ENCODE results near the gene GYPA.
"Not testable (repeated sequence)": the region's sequence is repeated elsewhere in the genome, so short reads cannot be mapped to it uniquely, and the experiment has no call there.

Gene GYPA

DNA sequence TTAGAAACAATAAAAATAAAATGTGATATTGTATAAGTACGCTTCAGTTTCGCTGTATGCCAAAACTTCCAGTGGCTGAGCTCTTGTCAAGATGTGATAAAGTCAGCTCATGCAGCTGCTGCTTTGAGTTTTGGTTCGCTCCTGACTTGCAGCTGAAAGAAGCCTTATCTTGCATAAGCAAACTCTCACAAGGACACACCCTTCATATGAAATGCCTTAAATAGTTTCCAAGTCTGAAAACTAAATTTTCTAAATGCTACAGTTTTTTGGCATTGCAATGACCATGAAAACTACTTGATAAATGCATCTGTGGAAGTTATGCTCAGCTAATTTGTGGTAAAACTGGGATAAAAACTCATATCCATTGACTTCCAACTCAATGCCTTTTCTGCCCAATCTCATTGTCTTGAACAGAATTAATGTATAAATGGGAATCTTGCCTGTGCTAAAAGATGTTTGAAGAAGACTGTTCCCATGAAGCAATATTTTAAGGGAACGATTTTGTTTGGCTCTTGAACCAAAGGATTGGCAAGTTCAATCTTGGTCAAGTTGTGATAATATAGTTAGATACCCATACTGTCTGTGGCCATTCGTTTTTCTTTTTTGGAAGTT lies 11.7 kb downstream of the GYPA start:
- DNase-seq, result not testable (repeated sequence)

DNA sequence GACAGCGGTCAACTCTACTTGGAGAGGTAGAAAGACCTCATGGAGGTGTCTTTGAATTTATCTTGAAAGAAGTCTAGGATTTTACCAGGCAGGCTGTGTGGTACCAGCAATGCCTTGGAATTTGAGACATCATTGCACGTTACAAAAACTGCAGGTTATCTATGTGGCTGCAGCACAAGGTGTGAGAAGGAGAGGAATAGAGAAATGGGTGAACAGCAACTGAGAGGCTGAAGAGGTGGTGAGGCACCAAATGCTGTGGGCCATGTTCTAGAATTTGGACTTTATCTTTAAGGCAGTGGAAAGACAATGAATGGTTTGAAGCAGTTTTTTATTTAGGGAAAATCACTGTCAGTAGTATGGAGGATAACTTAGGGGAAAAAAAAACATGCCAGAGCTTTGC lies 15.4 kb downstream of the GYPA start:
- not testable (repeated sequence) for DNase-seq

DNA sequence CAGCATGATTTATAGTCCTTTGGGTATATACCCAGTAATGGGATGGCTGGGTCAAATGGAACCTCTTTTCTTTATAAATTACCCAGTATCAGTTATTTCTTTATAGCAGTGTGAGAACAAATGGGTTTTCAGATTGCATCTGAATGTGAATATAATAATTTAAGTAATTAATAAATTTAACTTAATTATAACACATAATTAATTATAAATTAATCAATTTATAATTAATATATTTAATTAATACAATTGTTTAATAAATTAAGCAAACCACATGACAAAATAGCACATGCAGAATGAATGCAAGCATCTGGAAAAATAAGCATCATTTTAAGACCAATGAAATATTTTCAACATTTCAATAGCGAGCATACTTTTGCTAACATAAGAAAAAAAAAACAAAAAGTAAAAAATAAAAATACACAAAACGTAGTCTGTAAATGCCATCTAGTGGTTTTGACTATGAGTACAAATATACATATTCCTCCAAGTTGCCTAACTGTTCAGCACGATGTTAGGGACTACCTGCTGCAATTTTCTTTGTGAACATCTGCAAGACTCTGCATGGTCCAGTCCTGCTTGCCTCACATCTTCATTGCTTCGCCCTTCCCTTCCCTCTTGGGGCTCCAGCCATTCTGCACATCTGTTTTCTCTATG lies 16.4 kb downstream of the GYPA start:
- DNase-seq, result not testable (repeated sequence)

DNA sequence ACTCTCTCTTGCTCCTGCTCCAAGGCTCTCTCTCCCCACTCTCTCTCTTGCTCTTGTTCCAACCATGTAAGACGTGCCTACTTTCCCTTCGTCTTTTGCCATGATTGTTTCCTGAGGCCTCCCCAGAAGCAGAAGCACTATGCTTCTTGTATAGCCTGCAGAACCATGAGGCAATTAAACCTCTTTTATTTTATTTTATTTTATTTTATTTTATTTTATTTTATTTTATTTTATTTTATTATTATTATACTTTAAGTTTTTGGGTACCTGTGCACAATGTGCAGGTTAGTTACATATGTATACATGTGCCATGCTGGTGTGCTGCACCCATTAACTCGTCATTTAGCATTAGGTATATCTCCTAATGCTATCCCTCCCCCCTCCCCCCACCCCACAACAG lies 17.2 kb downstream of the GYPA start:
- not testable (repeated sequence) for DNase-seq

DNA sequence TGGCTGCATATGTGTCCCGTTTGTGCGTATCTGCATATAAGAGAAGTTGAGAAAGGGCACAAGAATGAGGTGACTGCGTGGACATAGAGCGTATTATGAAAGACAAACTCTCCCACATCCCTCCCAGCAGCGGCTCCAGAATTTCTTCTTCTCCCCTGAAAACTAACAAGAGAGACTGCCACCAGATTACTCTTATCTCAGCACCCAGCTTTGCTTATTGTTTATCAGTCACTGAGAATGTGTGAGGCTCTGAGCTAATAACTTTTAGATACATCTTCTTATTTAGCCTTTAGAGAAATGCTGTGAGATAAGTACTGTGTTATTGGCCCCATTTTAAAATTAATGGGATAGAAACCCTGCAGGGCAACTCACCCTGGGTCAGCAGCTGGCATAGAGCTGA lies 20.8 kb downstream of the GYPA start:
- DNase-seq, result not testable (repeated sequence)

DNA sequence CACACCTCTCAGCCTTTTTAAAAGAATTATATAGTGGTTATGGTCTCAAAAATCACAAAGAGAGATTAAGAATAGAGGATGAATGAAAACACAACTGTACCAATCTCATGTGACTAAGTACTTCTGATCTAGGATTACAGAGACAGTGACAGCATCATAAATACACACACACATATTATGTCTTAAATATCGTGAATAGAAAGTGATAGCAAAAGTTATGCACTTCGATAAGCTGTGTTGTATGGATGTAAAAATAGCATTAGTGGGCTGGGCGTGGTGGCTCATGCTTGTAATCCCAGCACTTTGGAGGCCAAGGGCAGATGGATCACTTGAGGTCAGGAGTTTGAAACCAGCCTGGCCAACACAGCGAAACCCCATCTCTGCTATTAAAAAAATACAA lies 25.0 kb downstream of the GYPA start:
- no peak for DNase-seq

DNA sequence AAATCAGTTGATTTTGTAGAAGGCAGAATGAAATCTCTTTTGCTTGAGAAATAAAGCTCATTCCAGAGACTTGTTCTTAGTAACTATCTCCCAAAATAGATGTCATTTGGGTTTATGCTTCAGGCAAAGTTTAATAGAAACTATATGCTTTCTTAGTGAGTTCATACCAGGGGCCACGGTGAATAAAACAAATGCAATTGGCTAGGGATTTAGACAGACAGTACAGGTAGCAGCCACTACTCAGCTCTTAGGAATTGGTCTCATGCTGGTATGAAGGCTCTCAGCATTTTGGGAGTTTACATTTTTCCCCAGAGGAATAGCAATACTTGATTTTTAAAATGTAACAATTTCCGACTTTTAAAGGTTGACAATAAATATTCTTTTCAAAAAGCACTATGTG lies 27.0 kb downstream of the GYPA start:
- DNase-seq, result no peak

DNA sequence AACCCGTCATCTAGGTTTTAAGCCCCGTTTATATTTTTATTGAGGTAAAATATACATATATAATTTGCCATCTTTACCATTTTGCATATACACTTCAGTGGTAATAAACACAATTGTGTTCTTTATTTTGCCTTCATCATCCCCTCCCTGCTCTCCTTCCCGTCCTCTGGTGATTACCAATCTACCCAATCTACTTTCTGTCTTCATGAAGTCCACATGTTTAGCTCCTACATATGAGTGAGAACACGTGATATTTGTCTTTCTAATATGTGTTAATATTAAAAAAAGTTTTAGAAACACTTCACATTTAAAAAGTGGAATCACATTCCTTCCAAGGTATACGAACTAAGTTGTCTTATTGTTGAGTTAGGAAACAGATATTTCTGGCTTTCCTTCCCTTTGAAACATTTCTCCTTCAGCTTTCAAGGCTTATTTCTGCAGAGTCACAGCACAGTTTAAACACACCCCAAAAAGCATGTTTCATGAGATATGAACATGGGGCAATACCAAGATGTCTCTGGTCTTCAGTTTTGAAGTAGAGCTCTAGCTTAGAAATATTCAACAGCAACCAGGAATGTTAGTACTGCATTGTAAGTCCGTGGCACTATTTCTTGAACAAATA lies 35.9 kb downstream of the GYPA start:
- DNase-seq, result no peak

DNA sequence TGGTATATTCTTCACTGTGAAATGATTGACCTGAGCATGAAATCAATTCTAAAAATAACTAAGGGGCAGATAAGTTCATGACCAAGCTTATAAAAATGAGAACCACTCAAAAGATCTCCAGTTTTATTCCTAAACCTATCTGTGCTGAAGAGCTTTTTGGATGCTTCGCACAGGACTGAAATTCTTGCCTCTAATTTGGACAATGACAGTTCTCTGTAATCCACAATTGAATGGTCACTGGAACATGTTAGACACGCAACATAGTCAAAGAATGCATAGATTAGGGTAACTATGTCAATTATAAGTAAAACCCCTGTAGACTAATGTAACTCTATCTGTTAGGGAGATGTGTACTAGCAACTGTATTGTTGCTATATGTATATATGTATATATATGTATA lies 42.7 kb downstream of the GYPA start:
- DNase-seq, result not testable (repeated sequence)

DNA sequence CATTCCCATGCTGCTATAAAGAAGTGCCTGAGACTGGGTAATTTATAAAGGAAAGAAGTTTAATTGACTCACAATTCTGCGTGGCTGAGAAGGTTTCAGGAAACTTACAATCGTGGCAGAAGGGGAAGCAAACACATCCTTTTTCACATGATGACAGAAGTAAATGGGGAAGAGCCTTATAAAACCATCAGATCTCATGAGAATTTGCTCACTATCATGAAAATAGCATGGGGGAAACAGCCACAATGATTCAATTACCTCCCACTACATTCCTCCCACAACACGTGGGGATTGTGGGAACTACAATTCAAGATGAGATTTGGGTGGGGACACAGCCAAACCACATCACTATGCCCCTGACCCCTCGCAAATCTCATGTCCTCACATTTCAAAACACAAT lies 46.5 kb downstream of the GYPA start:
- not testable (repeated sequence) for DNase-seq

DNA sequence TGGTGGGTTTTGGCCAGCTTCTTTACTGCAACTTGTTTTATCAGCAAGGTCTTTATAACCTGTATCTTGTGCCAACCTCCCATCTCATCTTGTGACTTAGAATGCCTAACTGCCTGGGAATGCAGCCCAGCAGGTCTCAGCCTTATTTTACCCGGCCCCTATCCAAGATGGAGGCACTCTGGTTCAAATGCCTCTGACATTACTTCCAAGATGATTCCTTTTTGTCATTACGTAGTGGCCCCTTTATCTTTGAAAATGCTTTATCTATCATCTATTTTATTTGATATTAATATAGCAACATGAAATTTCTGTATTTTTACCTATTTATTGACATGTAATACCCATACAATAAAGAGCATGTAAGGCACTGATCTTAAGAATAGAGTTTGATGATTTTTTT lies 49.3 kb downstream of the GYPA start:
- DNase-seq, result not testable (repeated sequence)

DNA sequence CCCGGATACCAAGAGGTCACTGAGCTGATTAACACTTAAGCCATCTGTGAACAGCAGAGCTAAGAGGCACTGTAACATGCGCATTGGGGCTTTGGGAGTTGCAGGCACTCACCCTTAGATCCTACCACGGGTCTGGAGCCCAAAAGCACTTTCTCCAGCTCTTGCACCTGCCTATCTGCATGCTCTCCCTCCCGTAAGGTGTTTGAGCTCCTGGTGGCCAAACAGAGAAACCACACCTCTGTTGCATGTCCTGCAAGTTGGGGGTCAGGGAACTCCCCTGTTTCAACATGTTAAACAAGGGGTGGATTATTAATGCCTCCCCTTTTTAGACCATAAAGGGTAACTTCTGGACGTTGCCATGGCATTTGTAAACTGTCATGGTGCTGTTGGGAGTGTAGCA lies 49.8 kb downstream of the GYPA start:
- DNase-seq, result no peak

DNA sequence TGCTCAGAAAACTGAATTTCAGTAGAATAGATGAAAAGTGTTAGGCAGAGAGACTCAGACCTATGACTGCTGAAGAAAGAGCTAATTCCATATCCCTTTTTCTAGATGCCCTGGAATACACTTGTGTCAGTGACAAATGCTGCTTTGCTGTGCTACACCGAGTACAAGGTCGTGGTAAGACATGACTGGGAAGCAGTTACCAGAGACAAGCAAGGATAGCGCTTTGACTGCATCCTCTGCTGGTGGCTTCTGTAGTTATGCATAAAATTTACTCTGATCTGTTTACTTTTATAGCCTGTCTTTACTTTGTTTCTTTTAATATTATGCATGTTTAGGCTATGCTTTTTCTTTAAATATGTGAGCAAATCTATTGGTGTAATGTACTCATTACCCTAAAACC lies 58.5 kb downstream of the GYPA start:
- DNase-seq, result not testable (repeated sequence)

DNA sequence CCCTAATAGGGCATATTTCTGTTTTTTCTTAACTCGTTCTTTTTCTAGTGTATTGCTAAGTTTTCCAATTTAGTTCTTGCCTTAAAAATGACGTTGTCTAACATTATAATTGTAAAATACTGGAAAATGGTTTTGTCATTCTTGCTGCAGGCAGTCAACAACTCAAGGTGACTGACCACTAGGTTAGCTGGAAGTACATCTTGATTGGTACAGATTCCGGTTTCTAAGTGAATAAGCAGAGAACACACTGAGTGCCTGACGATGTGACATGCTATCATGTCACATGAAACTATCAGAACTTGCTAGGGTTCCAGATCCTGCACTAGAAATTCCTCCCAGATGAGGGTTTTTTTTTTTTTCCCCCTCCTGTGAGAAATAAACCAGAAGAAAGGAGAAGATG lies 60.4 kb downstream of the GYPA start:
- not testable (repeated sequence) for DNase-seq

DNA sequence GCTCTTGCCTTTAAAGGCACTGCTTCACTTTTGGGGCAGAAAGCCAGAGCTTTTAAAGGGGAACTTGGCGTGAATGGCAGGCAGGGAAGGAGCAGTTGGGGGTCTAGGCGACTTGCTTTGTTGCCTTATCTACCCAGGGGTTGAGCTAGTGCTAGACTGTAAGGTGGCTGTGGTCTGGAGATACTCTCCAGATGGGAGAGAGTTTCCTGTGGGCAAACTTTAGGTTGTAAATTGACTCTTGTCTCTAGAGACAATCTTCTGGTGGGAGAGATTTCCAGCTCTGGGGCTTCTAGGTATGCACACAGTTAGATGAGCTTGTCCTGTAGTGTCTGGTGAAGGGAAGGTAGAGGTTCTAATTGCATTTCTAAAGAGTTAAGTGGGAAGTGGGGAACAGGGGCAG lies 61.8 kb downstream of the GYPA start:
- DNase-seq, result not testable (repeated sequence)

DNA sequence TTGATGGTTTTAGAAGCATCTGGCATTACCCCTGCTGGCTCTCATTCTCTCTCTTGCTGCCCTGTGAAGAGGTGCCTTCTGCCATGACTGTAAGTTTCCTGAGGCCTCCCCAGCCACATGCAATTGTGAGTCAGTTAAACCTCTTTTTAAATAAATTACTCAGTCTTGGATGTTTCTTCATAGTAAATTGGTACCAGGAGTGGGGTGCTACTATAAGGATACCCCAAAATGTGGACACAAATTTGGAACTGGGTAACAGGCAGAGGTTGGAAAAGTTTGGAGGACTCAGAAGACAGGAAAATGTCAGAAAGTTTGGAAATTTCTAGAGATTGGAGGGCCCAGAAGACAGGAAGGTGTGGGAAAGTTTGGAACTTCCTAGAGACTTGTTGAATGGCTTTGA lies 79.0 kb downstream of the GYPA start:
- DNase-seq, result not testable (repeated sequence)

DNA sequence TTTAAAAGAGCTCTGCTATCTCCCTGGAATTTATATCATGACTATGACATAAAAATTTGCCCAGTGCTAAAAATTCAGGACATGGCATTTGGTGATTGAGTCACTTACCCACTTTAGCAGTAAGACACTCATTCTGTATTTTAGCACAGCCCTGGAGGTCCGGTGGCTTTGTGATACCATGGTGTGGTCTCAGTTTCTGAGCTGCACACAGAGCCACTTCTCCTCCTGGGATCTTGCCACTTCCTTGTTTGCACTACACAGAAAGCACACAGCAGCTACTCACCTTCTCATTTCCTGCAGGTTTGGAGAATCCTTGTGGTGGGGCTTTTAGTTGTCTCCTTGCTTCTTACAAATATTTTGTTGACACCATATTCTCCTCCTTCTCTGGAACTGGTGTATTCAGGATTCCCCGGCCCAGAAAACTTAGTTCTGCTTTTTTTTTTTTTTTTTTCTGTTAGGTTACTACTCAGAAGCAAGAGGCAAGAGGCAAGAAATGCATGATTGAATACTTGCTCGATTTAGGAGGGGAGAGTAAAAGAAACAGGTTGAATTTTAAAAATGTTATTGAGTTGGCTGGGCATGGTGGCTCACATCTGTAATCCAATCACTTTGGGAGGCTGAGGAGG lies 80.2 kb downstream of the GYPA start:
- DNase-seq, result not testable (repeated sequence)

All from activated naive CD4-positive, alpha-beta T cell treated with anti-CD3 and anti-CD28 coated beads, Interleukin-2, amount 50 U/mL, for 16 hours (primary cell).